Body of pancreas (tissue), 4 donors: ENCODE results near the gene DUSP16.
"Not testable (repeated sequence)": the region's sequence is repeated elsewhere in the genome, so short reads cannot be mapped to it uniquely, and the experiment has no call there.

Experiments
- CTCF ChIP-seq, 7 experiments: fragments of 450-650 bp in 4 of 7; fragments of 200-600 bp in 3 of 7; sonication (generic) in 3 of 7; IDR thresholded peaks; one replicate each; pipeline ENCODE4 v1.5.1; 2016 to 2019; ENCODE audit warnings: antibody characterized with exemption in 7 of 7
- POLR2A ChIP-seq, 3 donors: fragments of 450-650 bp; IDR thresholded peaks; one replicate each; pipeline ENCODE4 v1.6.1; 2016; ENCODE audit warnings: antibody characterized with exemption in 3 of 3, mild to moderate bottlenecking in 2 of 3

- TF ChIP-seq CTCF, POLR2A (IDR thresholded peaks at IDR 0.05): not testable (repeated sequence)
Measured at GRCh38 chr12:12565971-12566370, 3.3 kb upstream of the DUSP16 start.
